22Rv1 (cell line): ENCODE results near the gene RAD51B.

ENCODE experiments used
- ZFX ChIP-seq: fragments of 450-650 bp; IDR thresholded peaks from 2 replicates; pipeline ENCODE4 v1.6.1; 2017; ENCODE audit warnings: antibody characterized with exemption, borderline replicate concordance
- TF ChIP-seq, protein P1 (sequence below): fragments of 450-650 bp; IDR thresholded peaks from 2 replicates; pipeline ENCODE4 v1.5.1; 2017; ENCODE audit warnings: mild to moderate bottlenecking

DNA sequence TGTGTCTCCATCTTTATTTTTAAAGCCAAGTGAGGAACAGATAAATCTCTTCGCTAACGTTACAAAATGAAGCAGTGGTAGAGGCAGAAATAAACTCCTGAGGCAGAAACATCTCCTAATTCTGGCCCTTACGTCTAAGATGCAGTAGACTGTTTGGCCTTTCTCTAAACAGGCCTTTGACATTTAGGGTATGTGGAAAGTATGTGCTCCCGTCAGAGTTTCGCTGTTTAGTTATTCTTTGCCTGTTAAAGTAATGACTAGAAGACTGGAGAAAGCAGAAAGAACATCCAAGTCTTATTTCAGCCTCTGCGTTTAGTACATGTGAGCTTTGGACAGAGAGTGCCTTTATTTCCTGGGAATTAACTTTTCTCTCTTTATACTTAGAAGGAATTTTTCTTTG lies 216.6 kb downstream of the RAD51B start:
- TF ChIP-seq, protein P1, sequence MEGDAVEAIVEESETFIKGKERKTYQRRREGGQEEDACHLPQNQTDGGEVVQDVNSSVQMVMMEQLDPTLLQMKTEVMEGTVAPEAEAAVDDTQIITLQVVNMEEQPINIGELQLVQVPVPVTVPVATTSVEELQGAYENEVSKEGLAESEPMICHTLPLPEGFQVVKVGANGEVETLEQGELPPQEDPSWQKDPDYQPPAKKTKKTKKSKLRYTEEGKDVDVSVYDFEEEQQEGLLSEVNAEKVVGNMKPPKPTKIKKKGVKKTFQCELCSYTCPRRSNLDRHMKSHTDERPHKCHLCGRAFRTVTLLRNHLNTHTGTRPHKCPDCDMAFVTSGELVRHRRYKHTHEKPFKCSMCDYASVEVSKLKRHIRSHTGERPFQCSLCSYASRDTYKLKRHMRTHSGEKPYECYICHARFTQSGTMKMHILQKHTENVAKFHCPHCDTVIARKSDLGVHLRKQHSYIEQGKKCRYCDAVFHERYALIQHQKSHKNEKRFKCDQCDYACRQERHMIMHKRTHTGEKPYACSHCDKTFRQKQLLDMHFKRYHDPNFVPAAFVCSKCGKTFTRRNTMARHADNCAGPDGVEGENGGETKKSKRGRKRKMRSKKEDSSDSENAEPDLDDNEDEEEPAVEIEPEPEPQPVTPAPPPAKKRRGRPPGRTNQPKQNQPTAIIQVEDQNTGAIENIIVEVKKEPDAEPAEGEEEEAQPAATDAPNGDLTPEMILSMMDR, result no peak
- TF ChIP-seq ZFX, result no peak
